A204.1 (cell line): ENCODE data around the gene DPP9.

ENCODE experiments used
- FAIRE-seq: peaks from 2 replicates; lab custom pipeline; 2012; peaks lifted over from hg19 to GRCh38; lab: Jason Lieb, UNC

Gene DPP9

DNA sequence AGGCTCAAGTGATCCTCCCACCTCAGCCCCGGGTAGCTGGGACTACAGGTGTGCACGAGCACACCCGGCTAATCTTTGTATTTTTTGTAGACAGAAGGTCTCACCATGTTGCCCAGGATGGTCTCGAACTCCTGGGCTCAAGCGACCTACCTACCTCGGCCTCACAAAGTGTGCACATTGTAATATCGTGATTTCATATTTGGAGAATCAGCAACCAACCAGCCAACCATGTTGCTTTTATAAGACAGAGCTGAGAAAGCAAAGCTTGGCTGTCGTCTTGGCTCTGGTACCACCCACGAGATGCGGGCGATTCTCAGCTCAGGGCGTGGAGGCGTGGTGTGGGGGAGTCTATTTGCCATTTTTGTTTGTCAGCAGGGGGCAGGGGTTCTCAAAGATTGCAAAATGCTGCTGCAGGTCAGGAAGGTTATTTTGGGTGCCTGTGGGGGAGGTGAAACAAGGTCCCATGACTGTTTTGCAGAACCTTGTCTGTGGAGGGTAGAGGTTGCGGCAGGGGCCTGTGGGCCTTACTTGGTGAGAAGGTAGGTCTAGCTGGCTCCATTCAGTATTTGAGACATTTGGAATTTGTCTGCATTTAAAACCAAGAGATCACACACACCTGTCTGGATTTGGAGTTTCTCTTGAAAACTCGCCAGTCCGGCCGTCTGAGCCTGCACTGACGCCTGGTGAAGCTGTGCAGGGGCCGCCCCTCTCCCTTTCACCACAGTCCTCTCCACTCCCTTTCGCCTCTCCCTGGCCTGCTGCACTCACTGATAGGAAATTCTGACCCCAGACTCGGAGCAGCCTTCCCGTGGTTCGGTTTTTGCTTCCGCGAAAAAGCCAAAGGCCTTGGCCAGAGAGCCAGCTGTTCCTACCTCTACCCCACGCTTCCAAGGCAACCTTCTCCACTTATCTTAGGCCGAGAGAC is 68.9 kb downstream of the DPP9 start:
- no peak for FAIRE-seq

DNA sequence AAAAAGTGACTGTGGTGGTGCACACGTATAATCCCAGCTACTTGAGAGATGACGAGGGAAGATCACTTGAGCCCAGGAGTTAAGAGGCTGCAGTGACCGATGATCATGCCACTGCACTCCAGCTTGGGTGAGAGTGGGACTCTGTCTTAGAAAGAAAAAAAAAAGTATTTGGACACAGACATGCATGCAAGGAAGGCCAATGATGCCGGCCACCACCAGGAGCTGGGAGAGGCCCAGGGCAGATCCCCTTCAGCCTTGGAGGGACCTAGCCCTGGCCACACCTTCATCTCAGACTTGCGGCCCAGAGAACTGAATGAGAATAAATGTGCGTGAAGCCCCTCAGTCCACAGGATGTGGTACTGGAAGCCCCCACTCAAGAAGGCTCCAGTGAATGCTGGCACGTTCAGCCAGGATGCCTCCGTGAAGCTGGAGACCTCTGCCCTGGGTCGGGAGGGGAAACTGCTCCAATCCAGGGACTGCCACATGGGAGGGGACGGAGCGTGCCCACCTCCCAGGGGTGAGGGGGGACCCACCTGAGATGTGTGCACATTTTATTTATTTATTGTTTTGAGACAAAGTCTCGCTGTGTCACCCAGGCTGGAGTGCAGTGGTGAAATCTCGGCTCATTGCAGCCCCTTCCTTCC is 69.7 kb downstream of the DPP9 start:
- FAIRE-seq = no peak

DNA sequence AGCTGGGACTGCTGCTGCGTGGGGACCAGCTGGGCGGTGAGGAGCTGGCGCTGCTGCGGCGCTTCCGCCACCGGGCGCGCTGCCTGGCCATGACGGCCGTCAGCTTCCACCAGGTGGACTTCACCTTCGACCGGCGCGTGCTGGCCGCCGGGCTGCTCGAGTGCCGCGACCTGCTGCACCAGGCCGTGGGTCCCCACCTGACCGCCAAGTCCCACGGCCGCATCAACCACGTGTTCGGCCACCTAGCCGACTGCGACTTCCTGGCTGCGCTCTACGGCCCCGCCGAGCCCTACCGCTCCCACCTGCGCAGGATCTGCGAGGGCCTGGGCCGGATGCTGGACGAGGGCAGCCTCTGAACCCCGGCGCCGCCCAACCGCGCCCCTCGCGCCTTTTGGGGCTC is 71.6 kb downstream of the DPP9 start:
- FAIRE-seq = no peak

DNA sequence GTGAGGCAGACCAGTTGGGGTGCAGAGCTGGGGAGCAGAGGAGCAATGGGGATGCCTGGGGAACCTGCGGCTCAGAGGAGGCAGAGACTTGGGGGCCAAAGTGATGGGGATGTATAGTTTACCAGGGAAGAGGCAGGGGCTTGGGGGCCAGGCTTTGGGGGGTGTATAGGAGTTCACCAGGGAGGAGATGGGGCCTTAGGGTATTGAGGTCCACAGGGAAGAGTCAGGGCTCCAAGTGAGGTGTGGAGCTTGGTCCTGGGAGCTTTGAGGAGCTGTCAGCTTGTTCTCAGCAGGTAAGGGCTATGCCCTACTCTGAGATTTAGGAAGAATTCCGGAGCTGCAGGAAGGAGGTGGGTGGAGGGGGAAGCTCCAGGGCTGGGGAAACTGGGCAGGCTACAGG is 73.5 kb downstream of the DPP9 start:
- FAIRE-seq = no peak

DNA sequence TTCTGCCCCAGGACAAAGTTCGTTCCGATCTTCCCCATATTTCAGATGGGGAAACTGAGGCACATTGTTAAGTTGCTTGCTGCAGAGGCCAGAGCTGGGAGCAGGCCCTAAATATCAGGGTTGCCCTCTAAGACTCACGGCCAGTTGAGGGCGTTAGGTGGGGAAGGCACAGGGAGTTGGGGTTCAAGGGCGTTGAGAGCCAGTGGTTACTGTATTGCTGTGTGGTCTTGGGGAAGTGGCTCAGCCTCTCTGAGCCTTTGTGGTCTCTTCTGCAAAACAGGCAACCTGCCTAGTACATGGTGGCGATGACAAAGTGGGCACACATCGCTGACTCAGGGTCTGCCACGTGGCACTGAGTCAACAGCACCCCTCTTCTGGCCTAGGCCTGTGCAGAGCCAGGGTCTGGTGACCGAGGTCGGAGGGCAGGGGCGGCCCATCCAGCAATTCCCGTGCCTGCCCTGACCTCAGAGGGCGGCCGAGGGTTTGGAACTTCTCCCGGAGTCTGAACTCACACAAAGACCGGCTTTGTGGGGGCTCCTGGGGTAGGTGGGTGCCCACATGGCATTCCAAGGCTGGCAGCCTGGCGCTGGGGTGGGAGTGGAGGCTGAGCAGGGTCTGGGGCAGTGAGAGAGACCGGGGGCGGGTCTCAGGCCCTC is 74.1 kb downstream of the DPP9 start:
- FAIRE-seq = no peak

DNA sequence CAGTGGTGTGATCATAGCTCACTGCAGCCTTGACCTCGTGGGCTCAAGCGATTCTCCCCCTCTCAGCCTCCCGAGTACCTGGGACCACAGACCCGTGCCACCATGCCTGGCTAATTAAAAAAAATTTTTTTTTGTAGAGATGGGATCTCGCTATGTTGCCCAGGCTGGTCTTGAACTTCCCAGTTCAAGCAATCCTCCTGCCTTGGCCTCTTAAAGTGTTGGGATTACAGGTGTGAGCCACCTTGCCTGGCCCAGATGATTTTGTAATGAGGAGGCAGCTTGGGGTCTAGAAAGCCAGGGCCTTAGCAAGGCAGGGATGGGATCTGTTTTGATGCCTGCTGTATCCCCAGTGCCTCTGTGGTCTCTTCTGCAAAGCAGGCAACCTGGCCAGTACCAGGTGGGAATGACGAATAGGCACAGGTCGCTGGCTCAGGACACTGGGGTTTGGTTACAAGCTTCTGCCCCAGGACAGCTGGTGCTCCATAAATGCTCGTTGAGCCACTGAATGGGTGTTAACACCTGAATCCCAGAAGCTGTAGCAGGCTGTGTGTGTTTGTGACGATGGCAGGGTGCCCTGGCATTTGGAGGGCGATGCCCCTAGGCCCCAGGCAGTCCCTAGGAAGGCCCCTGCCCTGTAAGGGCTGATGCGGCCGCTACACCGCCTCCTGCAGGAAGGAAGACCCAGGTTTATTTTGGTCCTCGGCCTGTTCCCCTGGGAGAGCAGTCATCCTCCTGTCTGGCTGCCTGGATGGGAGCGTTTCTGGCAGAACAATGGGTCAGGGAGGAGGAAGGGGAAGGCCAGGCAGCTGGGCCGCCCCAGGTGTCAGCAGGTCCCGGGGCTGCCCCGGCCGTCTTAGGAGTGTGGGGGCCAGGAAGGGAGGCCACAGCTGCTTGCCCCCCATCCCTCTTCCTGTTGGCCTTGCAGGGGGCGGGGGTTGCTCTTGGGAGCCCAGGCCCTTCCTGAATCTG is 75.7 kb downstream of the DPP9 start:
- no peak for FAIRE-seq

DNA sequence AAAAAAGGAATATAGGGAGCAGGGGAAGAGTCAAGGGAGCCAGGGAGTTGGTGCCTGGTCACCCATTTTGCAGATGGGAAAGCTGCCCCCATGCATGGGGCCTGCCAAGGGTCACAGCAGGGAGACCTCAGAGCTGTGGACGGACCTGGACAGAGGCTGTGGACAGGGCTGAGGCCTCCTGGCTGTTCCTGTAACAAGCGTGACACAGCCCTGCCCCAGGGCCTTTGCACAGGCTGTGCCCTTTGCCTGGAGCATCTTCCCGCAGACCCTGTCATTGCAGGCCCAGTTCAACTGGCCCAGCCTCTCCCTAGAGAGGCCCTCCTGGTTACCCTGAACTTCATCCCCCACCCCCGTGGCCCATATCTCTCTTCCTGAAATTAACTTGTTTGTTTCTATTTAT is 77.9 kb downstream of the DPP9 start:
- FAIRE-seq = no peak

DNA sequence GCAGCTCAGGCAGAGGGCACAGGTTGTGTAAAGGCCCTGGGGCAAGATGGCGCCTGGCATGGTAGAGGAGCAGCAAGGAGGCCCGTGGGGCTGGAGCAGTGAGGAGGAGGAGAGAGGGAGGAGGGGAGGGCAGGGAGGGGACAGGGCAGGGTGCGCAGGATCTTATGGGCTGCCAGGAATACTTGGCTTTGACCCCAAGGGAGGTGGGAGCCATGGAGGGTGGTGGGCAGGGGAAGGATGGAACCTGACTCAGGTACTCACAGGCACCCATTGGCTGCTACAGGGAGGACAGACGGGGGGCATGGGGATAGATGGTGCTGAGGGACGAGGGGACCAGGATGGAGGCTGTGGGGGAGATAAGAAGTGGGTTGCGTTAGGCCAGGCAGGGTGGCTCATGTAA is 81.0 kb downstream of the DPP9 start:
- FAIRE-seq = no peak

DNA sequence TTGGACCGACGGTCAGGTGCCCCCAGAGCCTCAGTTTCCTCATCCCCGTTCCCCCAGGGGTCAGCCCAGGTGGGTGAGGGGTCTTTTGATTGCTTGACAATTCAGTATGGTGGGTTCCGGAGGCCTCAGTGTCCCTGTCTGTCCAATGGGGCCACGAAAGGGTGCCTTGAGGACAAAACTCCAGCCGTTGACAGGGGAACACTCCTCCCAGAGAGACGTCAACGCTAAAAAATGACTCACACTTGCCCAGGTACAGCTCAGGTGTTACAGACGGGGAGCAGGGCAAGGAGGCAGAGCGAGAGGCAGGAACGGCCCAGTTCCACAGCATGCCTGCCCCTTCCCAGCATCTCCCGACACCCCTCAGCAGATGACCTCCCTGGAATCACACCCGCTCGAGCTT is 82.5 kb downstream of the DPP9 start:
- FAIRE-seq = no peak

DNA sequence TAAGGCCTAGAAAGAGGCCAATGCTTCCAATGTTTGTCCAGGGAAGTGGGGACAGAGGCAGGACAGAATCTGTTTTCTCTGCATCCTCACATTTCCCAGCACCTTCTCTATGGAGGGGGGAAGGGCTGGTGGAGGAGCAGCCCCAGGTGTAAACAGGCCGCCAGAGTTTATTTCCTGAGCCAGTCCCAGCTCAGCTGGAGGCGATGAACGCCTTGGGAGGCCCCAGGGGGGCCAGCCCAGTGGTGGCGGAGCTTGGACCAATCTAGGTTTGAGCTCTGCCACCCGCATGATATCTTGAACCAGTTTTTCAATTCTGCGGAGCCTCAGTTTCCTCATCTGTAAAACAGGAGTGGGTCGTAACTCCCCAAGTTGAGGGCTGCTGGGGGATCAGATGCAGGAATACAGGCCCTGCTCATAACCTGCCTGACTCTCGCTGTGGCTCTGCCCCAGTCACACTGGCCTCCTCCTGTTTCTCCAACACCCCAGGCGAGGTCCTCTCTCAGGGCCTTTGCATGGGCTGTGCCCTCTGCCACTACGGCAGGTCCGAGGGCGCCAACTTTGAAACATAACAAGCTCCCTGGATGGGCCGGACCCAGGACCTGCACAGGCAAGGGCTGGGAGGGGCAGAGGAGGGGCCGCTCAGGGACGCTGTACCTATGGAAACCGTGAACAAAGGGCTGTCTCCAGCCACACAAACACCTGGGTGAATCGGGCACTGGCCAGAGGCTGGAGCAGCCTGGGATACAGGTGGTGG is 83.2 kb downstream of the DPP9 start:
- no peak for FAIRE-seq

DNA sequence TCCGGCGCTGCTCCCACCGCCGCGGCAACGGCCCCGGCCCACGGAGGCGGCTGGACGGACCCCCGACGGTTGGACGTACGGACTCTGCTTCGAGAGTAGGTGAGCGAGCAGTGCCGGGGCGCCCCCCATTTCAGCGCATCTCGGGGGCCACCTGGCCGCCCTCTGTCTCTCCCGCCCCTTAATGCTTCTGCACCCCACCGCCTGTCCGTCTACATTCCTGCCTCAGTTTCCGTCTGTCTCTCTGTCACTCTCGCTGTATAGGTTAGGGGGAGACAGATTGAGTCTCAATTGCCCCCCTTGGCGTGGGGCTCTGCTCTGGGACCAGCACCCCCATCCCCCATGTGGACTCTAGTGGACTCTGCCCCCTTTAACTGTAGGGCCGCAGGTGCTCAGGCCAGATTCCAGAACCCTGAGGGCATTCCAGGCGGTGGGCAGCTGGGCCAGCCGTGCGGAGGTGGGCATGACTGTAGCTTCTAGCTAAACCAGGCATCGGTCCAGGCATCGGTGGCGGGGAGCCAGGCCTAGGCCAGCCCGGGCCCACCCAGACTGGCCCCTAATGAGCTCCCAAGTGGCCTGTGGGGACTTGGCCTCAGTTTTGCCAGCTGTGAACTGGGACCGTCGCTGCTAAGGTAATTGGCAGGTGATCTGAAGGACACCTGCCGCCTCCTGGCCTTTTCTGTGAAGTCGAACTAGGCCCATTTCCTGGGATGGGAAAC is 84.0 kb downstream of the DPP9 start:
- FAIRE-seq = no peak

DNA sequence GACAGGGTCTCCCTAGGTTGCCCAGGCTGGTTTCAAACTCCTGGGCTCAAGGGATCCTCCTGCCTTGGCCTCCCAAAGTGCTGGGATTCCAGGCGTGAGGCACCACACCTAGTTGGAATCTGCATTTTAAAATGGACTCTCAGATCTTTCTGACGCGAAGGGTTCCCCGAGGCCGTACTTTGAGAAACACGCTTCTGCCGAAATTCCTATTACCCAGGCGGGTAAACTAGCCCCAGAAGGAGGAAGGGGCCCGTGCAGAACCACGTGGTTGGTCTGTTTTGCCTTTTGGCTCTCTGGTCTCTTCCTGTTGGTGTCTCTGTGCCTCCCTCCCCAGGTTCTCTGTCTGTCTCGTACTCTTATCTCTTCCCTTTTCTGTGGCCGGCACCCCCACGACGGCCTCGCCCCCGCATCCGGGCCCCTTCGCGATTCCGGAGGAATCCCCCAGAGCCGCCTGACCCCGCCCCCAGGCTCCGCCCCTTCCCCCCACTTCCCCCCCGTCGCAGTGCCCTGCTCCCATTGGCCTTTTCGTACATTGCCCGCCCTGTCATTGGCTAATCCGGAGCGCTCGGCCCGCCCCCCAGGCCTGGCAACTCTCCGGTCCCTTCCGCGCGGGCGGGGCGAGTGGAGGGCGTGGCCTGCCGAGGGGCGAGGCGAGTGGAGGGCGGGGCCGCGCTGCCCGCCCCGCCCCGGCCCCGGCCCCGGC is 84.7 kb downstream of the DPP9 start, which contains the start of gene TNFAIP8L1:
Gene TNFAIP8L1 (plus strand): TSS at position 689 of the 703 bp plus-strand sequence. CDS start 12,354 bp downstream, outside the sequence.
- FAIRE-seq = no peak

DNA sequence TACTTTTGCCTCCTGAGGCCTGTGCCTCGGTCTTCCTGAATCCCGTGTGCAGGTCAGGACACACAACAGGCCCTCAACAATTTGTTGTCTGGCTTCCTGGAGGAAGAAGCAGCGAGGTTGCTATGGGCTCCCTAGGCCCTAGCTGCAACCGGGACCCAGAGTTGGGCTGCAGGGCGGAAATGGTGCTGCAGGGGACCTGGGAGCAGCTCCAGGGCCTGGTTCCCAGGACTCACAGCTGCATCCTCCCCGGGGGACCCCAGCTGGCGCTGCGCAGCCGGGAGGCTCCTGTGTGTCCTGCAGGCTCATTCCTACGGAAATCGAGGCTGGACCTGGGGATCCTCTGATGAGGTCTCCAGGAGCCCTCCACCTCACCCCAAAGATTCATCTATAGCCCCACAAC is 85.3 kb downstream of the DPP9 start:
- FAIRE-seq = no peak

DNA sequence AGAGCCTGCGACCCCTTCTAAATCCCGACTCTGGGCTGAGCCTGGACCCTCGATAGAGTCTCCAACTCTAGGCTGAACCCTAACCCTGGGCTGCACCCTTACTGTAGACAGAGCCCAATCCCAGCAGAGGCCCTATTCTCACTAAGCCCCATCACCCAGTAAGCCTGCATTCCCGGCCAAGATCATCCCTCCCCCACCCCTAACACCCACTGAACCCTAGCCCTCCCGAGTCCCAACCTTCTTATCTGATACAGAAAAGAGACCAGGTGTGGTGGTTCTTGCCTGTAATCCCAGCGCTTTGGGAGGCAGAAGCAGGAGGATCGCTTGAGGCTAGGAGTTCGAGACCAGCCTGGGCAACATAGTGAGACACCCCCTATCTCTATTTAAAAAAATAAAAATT is 86.9 kb downstream of the DPP9 start:
- FAIRE-seq = no peak

DNA sequence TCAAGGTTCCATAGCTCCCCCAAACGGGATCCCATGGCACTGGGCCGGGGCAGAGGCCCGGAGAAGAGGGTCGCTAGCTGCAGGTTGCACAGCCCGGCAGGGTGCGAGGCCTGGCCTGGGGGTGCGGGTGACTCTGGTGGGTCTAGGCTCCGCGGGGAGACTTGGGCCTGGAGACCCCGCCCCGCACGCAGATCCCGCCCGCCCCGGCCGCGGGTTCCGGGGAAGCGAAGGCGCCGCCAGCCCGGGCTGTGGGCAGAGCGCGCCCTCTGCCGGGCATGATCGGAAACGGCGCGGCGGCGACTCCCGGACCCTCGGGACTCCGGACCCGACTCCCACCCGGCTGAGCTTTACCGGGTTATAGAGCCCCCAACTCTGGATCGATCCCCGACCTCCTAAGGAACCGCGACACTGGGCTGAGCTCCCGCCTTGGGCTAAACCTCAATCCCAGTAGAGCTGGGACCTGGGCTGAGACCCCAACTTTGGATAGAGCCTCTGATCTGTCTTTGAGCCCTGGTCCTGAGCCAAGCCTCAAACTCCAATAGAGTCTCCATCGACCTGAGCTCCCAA is 87.4 kb downstream of the DPP9 start:
- no peak for FAIRE-seq

DNA sequence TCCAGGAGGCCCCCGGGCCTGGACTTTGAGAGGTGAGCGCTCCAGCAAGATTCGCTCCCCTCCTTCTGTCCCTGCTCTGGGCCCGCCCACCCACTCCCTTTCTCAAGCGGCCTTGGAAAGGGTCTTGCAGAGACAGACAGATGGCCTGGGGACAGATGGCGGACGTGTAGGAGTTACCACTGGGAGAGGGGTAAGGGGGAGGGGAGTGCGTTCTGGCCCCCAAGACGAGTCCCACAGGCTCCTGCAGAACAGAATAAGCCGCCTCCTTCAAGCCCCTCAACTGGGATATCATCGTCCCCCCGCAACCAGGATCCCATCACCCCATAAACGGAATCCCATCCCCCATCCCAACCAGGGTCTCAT is 87.9 kb downstream of the DPP9 start:
- FAIRE-seq = no peak

DNA sequence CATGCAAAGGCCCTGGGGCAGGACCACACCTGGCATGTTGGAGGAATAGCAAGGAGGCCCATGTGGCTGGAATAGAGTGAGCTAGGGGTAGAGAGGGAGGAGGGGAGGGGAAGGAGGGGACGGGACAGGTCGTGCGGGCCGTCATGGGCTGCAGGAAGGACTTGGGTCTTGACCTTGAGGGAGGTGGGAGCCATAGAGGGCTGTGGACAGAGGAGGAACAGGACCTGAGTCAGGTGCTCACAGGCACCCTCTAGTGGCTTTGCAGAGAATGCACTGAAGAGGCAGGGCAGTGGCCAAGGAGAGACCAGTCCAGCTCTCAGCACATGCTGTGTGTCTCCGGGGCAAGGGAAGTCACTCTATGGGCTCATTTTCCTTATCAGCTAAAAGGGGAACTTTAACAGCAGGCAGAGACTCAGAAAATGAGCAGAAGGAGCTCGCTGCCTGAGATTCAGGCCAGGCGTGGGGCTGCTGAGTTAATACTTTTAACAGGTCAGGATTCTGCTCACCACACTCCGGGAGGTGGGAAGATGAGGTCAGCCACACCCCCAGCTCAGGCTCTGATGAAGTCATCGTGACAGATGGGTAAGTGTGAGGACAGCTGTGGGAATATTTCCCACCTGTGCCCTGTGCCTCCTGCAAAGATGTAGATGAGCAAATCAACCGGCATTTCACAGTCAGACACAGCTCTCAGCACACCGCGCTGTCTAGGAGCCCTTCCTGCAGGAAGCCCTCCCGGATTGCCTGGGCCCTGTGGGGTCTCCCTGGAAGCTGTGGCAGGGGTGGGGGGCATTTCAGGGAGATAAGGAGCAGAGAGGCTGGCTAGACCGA is 90.3 kb downstream of the DPP9 start:
- no peak for FAIRE-seq
